Thyroid gland (tissue), 4 donors: Measurements from ENCODE around the gene SEC14L5.

ENCODE experiments used
- POLR2A ChIP-seq, 2 donors: fragments of 450-650 bp; IDR thresholded peaks; one replicate each; pipeline ENCODE4 v1.6.1; 2017; ENCODE audit warnings: antibody characterized with exemption in 2 of 2, mild to moderate bottlenecking in 2 of 2, moderate library complexity in 1 of 2
- TF ChIP-seq, protein P1 (sequence below), 6 experiments: fragments of 200-600 bp in 3 of 6; fragments of 450-650 bp in 3 of 6; sonication (generic) in 3 of 6; IDR thresholded peaks; one replicate each; pipeline ENCODE4 v1.5.1; 2016 to 2019; ENCODE audit warnings: antibody characterized with exemption in 6 of 6, mild to moderate bottlenecking in 2 of 6, inconsistent platforms in 1 of 6, moderate library complexity in 1 of 6

DNA sequence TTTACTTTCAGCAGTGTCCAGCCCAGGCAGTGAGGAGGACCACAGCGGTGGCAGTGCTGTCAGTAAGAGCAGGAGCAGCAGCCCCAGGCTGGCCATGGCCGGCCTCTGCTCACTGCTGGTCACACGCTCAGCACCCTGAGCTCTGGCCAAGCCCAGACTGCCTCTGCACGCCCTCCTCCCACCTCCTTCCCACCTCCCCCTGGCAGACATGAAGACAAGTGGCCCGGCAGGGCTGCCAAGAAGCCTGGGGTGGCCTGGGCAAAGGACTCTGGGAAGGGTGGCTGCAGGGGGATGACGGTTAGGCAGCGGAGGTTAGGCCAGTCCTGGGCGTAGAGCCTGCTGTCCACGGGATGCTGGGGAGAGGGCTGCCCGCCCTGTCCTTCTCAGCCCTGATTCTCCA is 107.7 kb downstream of the SEC14L5 start, which contains the start of gene C16orf89:
- TF ChIP-seq, protein P1, sequence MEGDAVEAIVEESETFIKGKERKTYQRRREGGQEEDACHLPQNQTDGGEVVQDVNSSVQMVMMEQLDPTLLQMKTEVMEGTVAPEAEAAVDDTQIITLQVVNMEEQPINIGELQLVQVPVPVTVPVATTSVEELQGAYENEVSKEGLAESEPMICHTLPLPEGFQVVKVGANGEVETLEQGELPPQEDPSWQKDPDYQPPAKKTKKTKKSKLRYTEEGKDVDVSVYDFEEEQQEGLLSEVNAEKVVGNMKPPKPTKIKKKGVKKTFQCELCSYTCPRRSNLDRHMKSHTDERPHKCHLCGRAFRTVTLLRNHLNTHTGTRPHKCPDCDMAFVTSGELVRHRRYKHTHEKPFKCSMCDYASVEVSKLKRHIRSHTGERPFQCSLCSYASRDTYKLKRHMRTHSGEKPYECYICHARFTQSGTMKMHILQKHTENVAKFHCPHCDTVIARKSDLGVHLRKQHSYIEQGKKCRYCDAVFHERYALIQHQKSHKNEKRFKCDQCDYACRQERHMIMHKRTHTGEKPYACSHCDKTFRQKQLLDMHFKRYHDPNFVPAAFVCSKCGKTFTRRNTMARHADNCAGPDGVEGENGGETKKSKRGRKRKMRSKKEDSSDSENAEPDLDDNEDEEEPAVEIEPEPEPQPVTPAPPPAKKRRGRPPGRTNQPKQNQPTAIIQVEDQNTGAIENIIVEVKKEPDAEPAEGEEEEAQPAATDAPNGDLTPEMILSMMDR (IDR thresholded peaks at IDR 0.05), result no peak
- peak in 1 of 2 donors; percentile 62 for TF ChIP-seq POLR2A (IDR thresholded peaks at IDR 0.05)
